CD4-positive, alpha-beta memory T cell (primary cell): Measurements from ENCODE around the gene SFI1. TPM values are rescaled to one million over a fixed set of nuclear protein-coding genes. Genes with fewer than 3 reads are reported as not detected.

ENCODE experiments used
- CTCF ChIA-PET: fragments of 350-600 bp; sonication (Branson Sonifier 250); formaldehyde crosslinking; loops from one replicate; lab custom pipeline; 2021; ENCODE audit warnings: inconsistent platforms; ENCODE audit not compliant: partially characterized antibody; lab: Charles Lee
- POLR2A ChIA-PET: fragments of 350-600 bp; sonication (Branson Sonifier 250); formaldehyde crosslinking; loops from one replicate; lab custom pipeline; 2021; ENCODE audit not compliant: partially characterized antibody; lab: Charles Lee
- DNase-seq, 5 donors: peaks; one replicate each; pipeline versions ENCODE4 v3.0.0 to v3.0.0-alpha.2; 2020 to 2022; ENCODE audit warnings: mixed read lengths in 1 of 5
- H3K27ac ChIP-seq: one replicate; pipeline ENCODE4 v1.7.0; 2013; ENCODE audit warnings: low read depth, low read length
- H3K27me3 ChIP-seq: 2 replicates; pipeline ENCODE4 v1.7.0; 2013; ENCODE audit warnings: mild to moderate bottlenecking, low read length, moderate library complexity; ENCODE audit not compliant: insufficient read depth
- H3K36me3 ChIP-seq: 2 replicates; pipeline ENCODE4 v1.7.0; 2013; ENCODE audit warnings: mild to moderate bottlenecking, low read length, moderate library complexity; ENCODE audit not compliant: insufficient read depth
- H3K4me1 ChIP-seq: 2 replicates; pipeline ENCODE4 v1.7.0; 2013; ENCODE audit warnings: mild to moderate bottlenecking, low read length, moderate library complexity; ENCODE audit not compliant: insufficient read depth
- H3K4me3 ChIP-seq, 2 donors: one replicate each; pipeline ENCODE4 v1.7.0; 2013; ENCODE audit warnings: low read length in 2 of 2, mild to moderate bottlenecking in 1 of 2
- H3K9me3 ChIP-seq, 2 donors: one replicate each; pipeline ENCODE4 v1.7.0; 2013; ENCODE audit warnings: low read length in 2 of 2, control low read depth in 1 of 2; ENCODE audit not compliant: control insufficient read depth in 1 of 2
- H3K27ac Mint-ChIP-seq, 7 donors: one replicate each; pipeline ENCODE4 v1.8.0; 2020 to 2021; ENCODE audit warnings: mixed read lengths in 7 of 7, mild to moderate bottlenecking in 6 of 7, inconsistent platforms in 3 of 7, moderate library complexity in 3 of 7
- H3K27me3 Mint-ChIP-seq, 2 donors: one replicate each; pipeline ENCODE4 v1.8.0; 2020 to 2021; ENCODE audit warnings: mixed read lengths in 2 of 2
- H3K36me3 Mint-ChIP-seq, 2 donors: one replicate each; pipeline ENCODE4 v1.8.0; 2020 to 2021; ENCODE audit warnings: mixed read lengths in 2 of 2, inconsistent platforms in 1 of 2, mild to moderate bottlenecking in 1 of 2
- H3K4me1 Mint-ChIP-seq, 4 donors: one replicate each; pipeline ENCODE4 v1.8.0; 2020 to 2021; ENCODE audit warnings: mixed read lengths in 4 of 4, mild to moderate bottlenecking in 1 of 4
- H3K4me3 Mint-ChIP-seq, 8 donors: one replicate each; pipeline ENCODE4 v1.8.0; 2020 to 2021; ENCODE audit warnings: mixed read lengths in 8 of 8, mild to moderate bottlenecking in 7 of 8, moderate library complexity in 6 of 8, inconsistent platforms in 3 of 8
- H3K9me3 Mint-ChIP-seq, 8 donors: one replicate each; pipeline ENCODE4 v1.8.0; 2020 to 2021; ENCODE audit warnings: mixed read lengths in 8 of 8, mild to moderate bottlenecking in 5 of 8, inconsistent platforms in 3 of 8, moderate library complexity in 1 of 8
- intact Hi-C: fragments of 100-400 bp; cut with micrococcal nuclease; formaldehyde crosslinking; loops from one replicate; pipeline ENCODE4 v1.15.1; 2023
- polyA plus RNA-seq, 2 donors: library from polyadenylated mRNA; unstranded; fragments of 300-500 nt; fragmentation: Illumina TruSeq; gene quantifications; one replicate each; pipeline ENCODE4 v1.2.3, GENCODE V29; 2021
- total RNA-seq, 2 experiments: library from RNA; stranded (reverse); gene quantifications; one replicate each; pipeline ENCODE4 v1.2.3, GENCODE V29; 2021

The SFI1 gene
- total and polyA plus RNA-seq, 4 experiments from 2014 or later = 14.7 to 333 (median 181) TPM

- Mint-ChIP-seq H3K27me3 (no peaks in the 10 kb centered on the region), H3K36me3 (peaks cover 13 to 61% of the 10 kb centered on the region in 2 donors), H3K4me3 (no peak overlapping the region), H3K4me1 (peaks cover 7 to 19% (median 14%) of the 10 kb centered on the region in 4 donors), H3K9me3 (no peaks in the 10 kb centered on the region), H3K27ac (peak overlapping the region in 6 of 7 donors; percentile 48 to 91 (median 66))
- Histone ChIP-seq H3K4me3 (no peak overlapping the region), H3K27ac (no peak overlapping the region), H3K36me3 (peaks cover 40% of the 10 kb centered on the region), H3K9me3 (no peaks in the 10 kb centered on the region), H3K4me1 (peaks cover 15% of the 10 kb centered on the region), H3K27me3 (no peaks in the 10 kb centered on the region)
- CTCF ChIA-PET = no interaction called here
- POLR2A ChIA-PET = no interaction called here
- intact Hi-C loops = no loop called here
- no peak for DNase-seq
These were observed 118.6 kb downstream of the SFI1 start for GRCh38 chr22:31614781-31615490.

- intact Hi-C loops = no loop called here
- Histone ChIP-seq H3K9me3 (no peaks in the 10 kb centered on the region), H3K36me3 (peaks cover 40% of the 10 kb centered on the region), H3K27ac (no peak overlapping the region), H3K4me1 (peaks cover 15% of the 10 kb centered on the region), H3K4me3 (no peak overlapping the region), H3K27me3 (no peaks in the 10 kb centered on the region)
- ChIA-PET CTCF (interaction anchor here (1.5 kb wide), 1 partner anchor 15 kb away, joined by 5 read pairs; no protein-coding TSS in a partner anchor), POLR2A (no interaction called here)
- Mint-ChIP-seq H3K36me3 (peaks cover 11 to 63% of the 10 kb centered on the region in 2 donors), H3K9me3 (no peaks in the 10 kb centered on the region), H3K4me3 (no peak overlapping the region), H3K27me3 (no peaks in the 10 kb centered on the region), H3K4me1 (peaks cover 7 to 19% (median 14%) of the 10 kb centered on the region in 4 donors), H3K27ac (peak overlapping the region; percentile 33 to 94 (median 83))
- no peak for DNase-seq
These were observed 119.1 kb downstream of the SFI1 start for GRCh38 chr22:31615491-31615860.

- Mint-ChIP-seq H3K27ac (peak overlapping the region; percentile 33 to 94 (median 83)), H3K4me1 (peaks cover 7 to 19% (median 14%) of the 10 kb centered on the region in 4 donors), H3K4me3 (no peak overlapping the region), H3K36me3 (peaks cover 11 to 64% of the 10 kb centered on the region in 2 donors), H3K9me3 (no peaks in the 10 kb centered on the region), H3K27me3 (no peaks in the 10 kb centered on the region)
- DNase-seq = no peak
- intact Hi-C loops = no loop called here
- ChIA-PET POLR2A (interaction anchor here (0.6 kb wide), 1 partner anchor 15 kb away, joined by 3 read pairs; no protein-coding TSS in a partner anchor), CTCF (interaction anchor here (1.5 kb wide), 1 partner anchor 15 kb away, joined by 5 read pairs; no protein-coding TSS in a partner anchor)
- H3K4me1 ChIP-seq = peaks cover 15% of the 10 kb centered on the region
- no peaks in the 10 kb centered on the region for H3K9me3 ChIP-seq
- peaks cover 39% of the 10 kb centered on the region for H3K36me3 ChIP-seq
- H3K27ac ChIP-seq = peak overlapping the region; percentile 21
- H3K27me3 ChIP-seq = no peaks in the 10 kb centered on the region
- no peak overlapping the region for H3K4me3 ChIP-seq
These were observed 119.6 kb downstream of the SFI1 start for GRCh38 chr22:31615940-31616314.

GRCh38 chr22:31616315-31616980 lies 120.1 kb downstream of the SFI1 start:
- H3K36me3 ChIP-seq = peaks cover 37% of the 10 kb centered on the region
- H3K4me1 ChIP-seq = peaks cover 15% of the 10 kb centered on the region
- Mint-ChIP-seq H3K27ac (peak overlapping the region in 6 of 7 donors; percentile 43 to 91 (median 76)), H3K4me3 (no peak overlapping the region), H3K9me3 (no peaks in the 10 kb centered on the region), H3K36me3 (peaks cover 11 to 59% of the 10 kb centered on the region in 2 donors), H3K27me3 (no peaks in the 10 kb centered on the region), H3K4me1 (peaks cover 7 to 19% (median 14%) of the 10 kb centered on the region in 4 donors)
- ChIA-PET CTCF (interaction anchor here (1.5 kb wide), 1 partner anchor 14 kb away, joined by 5 read pairs; no protein-coding TSS in a partner anchor), POLR2A (interaction anchor here (0.5 to 0.6 kb wide), 2 partner anchors 14 to 260 kb away, joined by 3 read pairs; no protein-coding TSS in a partner anchor)
- no peak for DNase-seq
- no peak overlapping the region for H3K4me3 ChIP-seq
- H3K27ac ChIP-seq = peak overlapping the region; percentile 21
- no peaks in the 10 kb centered on the region for H3K9me3 ChIP-seq
- no peaks in the 10 kb centered on the region for H3K27me3 ChIP-seq
- intact Hi-C loops = no loop called here

GRCh38 chr22:31618057-31618456 lies 121.7 kb downstream of the SFI1 start:
- no peak overlapping the region for H3K27ac ChIP-seq
- H3K36me3 Mint-ChIP-seq = peaks cover 7 to 56% of the 10 kb centered on the region in 2 donors

GRCh38 chr22:31618471-31619176 lies 122.3 kb downstream of the SFI1 start:
- Histone ChIP-seq H3K9me3 (no peaks in the 10 kb centered on the region), H3K27ac (no peak overlapping the region), H3K27me3 (no peaks in the 10 kb centered on the region), H3K4me1 (peaks cover 15% of the 10 kb centered on the region), H3K4me3 (no peak overlapping the region), H3K36me3 (peaks cover 33% of the 10 kb centered on the region)
- Mint-ChIP-seq H3K4me3 (peak overlapping the region in 1 of 8 donors; percentile 39), H3K4me1 (peaks cover 7 to 20% (median 16%) of the 10 kb centered on the region in 4 donors), H3K27me3 (no peaks in the 10 kb centered on the region), H3K36me3 (peaks cover 7 to 56% of the 10 kb centered on the region in 2 donors), H3K27ac (peak overlapping the region in 4 of 7 donors; percentile 36 to 72 (median 58)), H3K9me3 (no peaks in the 10 kb centered on the region)
- DNase-seq = no peak
- POLR2A ChIA-PET = interaction anchor here (1.5 kb wide), 1 partner anchor 11 kb away, joined by 5 read pairs; no protein-coding TSS in a partner anchor
- CTCF ChIA-PET = no interaction called here
- intact Hi-C loops = no loop called here

More at GRCh38 chr22:31618057-31618456, 121.7 kb downstream of the SFI1 start:
- H3K4me3 Mint-ChIP-seq = no peak overlapping the region
- H3K9me3 Mint-ChIP-seq = no peaks in the 10 kb centered on the region
- no peak overlapping the region for H3K4me3 ChIP-seq
- DNase-seq = no peak
- H3K4me1 Mint-ChIP-seq = peaks cover 7 to 20% (median 16%) of the 10 kb centered on the region in 4 donors
- no peaks in the 10 kb centered on the region for H3K27me3 Mint-ChIP-seq
- H3K36me3 ChIP-seq = peaks cover 33% of the 10 kb centered on the region
- intact Hi-C loops = no loop called here
- no peaks in the 10 kb centered on the region for H3K9me3 ChIP-seq
- ChIA-PET CTCF (no interaction called here), POLR2A (no interaction called here)
- no peaks in the 10 kb centered on the region for H3K27me3 ChIP-seq
- peaks cover 15% of the 10 kb centered on the region for H3K4me1 ChIP-seq
- H3K27ac Mint-ChIP-seq = peak overlapping the region in 1 of 7 donors; percentile 48
